Measurements from ENCODE around the gene CNTN4.

Gene CNTN4

DNA sequence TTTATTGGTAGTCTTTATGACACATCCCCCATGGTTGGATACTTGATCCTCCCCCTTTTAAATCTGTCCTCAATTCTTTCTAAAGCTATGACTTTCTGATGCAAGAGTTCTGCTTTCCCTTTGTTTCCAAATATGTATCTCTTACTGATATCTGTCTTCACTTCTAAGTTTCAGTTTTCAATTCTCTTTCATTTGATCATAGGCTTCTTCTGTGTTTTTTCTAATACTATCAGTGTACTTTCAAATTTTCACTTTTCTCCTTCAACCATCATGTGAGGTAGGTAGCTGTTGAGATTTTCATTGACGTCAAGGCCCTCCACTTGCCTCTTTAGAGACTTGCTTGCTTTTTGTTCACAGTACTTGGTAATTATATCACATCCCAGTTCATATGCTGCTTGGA, 436.5 kb downstream of the CNTN4 start:
- no peak overlapping the region for H3K4me3 ChIP-seq (ENCODE audit: control insufficient read depth, low read depth, low read length)
- no peak for DNase-seq (ENCODE audit: low read depth)
- TF ChIP-seq, protein P1, sequence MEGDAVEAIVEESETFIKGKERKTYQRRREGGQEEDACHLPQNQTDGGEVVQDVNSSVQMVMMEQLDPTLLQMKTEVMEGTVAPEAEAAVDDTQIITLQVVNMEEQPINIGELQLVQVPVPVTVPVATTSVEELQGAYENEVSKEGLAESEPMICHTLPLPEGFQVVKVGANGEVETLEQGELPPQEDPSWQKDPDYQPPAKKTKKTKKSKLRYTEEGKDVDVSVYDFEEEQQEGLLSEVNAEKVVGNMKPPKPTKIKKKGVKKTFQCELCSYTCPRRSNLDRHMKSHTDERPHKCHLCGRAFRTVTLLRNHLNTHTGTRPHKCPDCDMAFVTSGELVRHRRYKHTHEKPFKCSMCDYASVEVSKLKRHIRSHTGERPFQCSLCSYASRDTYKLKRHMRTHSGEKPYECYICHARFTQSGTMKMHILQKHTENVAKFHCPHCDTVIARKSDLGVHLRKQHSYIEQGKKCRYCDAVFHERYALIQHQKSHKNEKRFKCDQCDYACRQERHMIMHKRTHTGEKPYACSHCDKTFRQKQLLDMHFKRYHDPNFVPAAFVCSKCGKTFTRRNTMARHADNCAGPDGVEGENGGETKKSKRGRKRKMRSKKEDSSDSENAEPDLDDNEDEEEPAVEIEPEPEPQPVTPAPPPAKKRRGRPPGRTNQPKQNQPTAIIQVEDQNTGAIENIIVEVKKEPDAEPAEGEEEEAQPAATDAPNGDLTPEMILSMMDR (conservative IDR thresholded peaks at IDR 0.05; ENCODE audit: control insufficient read depth, insufficient read depth, low read depth, low read length): no peak

- DNase-seq (ENCODE audit: low read depth): no peak
- TF ChIP-seq, protein P1 (conservative IDR thresholded peaks at IDR 0.05; ENCODE audit: control insufficient read depth, insufficient read depth, low read depth, low read length): no peak
- no peak overlapping the region for H3K4me3 ChIP-seq (ENCODE audit: control insufficient read depth, low read depth, low read length)
Measured at GRCh38 chr3:2536575-2536974, 437.9 kb downstream of the CNTN4 start.

- no peak overlapping the region for H3K4me3 ChIP-seq (ENCODE audit: control insufficient read depth, low read depth, low read length)
- DNase-seq (ENCODE audit: low read depth): no peak
- TF ChIP-seq, protein P1 (conservative IDR thresholded peaks at IDR 0.05; ENCODE audit: control insufficient read depth, insufficient read depth, low read depth, low read length): no peak
Measured at GRCh38 chr3:2540115-2540514, 441.4 kb downstream of the CNTN4 start.

GRCh38 chr3:2543247-2543646, 444.6 kb downstream of the CNTN4 start:
- no peak overlapping the region for H3K4me3 ChIP-seq (ENCODE audit: control insufficient read depth, low read depth, low read length)
- DNase-seq (ENCODE audit: low read depth): no peak
- TF ChIP-seq, protein P1 (conservative IDR thresholded peaks at IDR 0.05; ENCODE audit: control insufficient read depth, insufficient read depth, low read depth, low read length): no peak

GRCh38 chr3:2544212-2544611, 445.5 kb downstream of the CNTN4 start:
- no peak overlapping the region for H3K4me3 ChIP-seq (ENCODE audit: control insufficient read depth, low read depth, low read length)
- no peak for DNase-seq (ENCODE audit: low read depth)
- TF ChIP-seq, protein P1 (conservative IDR thresholded peaks at IDR 0.05; ENCODE audit: control insufficient read depth, insufficient read depth, low read depth, low read length): no peak

GRCh38 chr3:2544718-2545117, 446.1 kb downstream of the CNTN4 start:
- TF ChIP-seq, protein P1 (conservative IDR thresholded peaks at IDR 0.05; ENCODE audit: control insufficient read depth, insufficient read depth, low read depth, low read length): no peak
- DNase-seq (ENCODE audit: low read depth): no peak
- H3K4me3 ChIP-seq (ENCODE audit: control insufficient read depth, low read depth, low read length): no peak overlapping the region

- no peak overlapping the region for H3K4me3 ChIP-seq (ENCODE audit: control insufficient read depth, low read depth, low read length)
- TF ChIP-seq, protein P1 (conservative IDR thresholded peaks at IDR 0.05; ENCODE audit: control insufficient read depth, insufficient read depth, low read depth, low read length): no peak
- DNase-seq (ENCODE audit: low read depth): no peak
Measured at GRCh38 chr3:2547049-2547448, 448.4 kb downstream of the CNTN4 start.
